Occipital lobe (tissue), 2 donors: Measurements from ENCODE around the gene ZNF304. TPM values are rescaled to one million over a fixed set of nuclear protein-coding genes. Genes with fewer than 3 reads are reported as not detected.
"Not testable (repeated sequence)": the region's sequence is repeated elsewhere in the genome, so short reads cannot be mapped to it uniquely, and the experiment has no call there.

Source experiments
- DNase-seq: peaks from one replicate; lab custom pipeline; 2025; lab: John Stamatoyannopoulos, UW
- total RNA-seq: library from RNA; depleted of rRNA; stranded (reverse); fragments of >200 nt; gene quantifications from one replicate; pipeline ENCODE4 v1.2.3, GENCODE V29; 2014

Gene ZNF304
- total RNA-seq, 1 donor from 2014 or later = 22.1 TPM

DNA sequence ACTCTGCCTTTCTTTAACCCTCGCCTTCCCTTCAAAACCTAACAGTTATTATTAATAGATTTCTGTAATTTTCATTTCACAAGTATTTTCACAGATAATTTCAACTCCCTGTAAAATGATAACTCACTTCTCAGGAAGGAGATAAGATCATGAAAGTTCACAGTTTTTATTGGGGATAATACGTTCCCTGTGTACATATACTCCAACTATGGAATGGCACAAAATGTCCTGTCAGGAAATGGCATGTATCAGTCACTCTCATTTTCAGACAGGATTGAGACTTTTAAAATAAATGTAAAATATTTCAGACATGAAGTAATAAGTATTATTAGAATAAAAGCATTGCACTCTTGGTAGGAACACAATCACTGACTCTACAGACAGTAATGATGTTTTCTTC, 11.3 kb downstream of the ZNF304 start:
- no peak for DNase-seq

DNA sequence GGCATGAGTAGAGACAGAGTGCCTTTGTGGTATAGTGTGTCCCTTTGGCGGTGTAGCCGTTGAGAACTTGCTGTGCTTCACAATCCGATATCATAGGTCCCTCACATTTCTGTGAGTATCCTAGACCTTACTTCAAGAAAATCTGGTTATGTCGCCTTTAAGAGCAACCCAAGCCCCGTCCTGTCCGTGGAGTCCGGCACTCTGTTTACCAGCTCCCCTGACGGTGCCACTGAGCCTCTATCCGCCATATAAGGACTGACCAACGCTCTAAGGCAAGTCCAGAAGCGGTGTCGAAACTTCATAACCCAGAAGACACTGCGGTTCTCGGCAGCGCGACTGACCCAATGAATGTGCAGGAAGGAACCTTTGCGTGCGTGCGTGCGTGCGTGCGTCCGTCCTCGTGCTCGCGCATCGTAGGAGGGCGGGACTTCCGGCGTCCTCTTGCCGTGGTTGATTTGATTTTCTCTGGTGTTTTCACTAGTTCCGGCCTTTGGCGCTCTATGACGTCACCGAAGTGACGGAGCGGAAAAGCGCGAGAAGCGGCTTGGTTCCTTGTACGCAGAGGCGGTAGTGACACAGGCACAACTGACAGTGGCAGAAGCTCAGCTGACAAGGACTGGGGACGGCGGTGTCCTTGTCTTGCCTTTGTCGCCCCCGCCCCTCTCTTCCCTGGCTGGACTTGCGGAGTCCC, 12.1 kb downstream of the ZNF304 start, which contains the start of the genes TRAPPC2B and ZNF547:
TRAPPC2B (plus strand) TSS at position 555 of the 691 bp plus-strand sequence. CDS start 1,283 bp downstream, outside the sequence.
ZNF547 (plus strand) TSS at position 555 of the 691 bp plus-strand sequence. CDS start 5,005 bp downstream, outside the sequence.
- peak; percentile 98 for DNase-seq

DNA sequence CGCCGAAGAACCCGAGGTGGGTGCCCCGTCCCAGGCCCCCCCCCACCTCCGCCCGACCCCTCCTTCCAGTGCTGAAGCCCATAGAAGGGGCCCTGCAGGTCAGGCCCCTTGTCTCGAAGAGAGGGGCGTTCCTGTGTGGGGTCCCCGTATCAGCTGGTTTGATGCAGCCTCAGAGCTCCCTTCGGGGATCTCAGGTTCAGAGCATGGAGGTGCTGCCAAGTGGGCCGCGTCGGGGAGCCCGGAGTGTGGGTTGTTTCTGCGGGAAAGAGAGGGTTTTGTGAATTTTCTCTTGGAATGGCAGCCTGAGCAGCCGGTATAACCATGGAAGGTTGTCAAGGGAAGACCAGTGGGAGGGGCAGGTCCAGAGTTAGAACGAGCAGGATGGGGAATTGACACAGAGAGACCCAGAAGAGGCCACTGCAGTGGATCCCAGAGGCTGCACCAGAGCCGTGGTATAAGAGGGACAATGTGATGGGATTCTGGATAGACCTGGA, 12.7 kb downstream of the ZNF304 start:
- no peak for DNase-seq

DNA sequence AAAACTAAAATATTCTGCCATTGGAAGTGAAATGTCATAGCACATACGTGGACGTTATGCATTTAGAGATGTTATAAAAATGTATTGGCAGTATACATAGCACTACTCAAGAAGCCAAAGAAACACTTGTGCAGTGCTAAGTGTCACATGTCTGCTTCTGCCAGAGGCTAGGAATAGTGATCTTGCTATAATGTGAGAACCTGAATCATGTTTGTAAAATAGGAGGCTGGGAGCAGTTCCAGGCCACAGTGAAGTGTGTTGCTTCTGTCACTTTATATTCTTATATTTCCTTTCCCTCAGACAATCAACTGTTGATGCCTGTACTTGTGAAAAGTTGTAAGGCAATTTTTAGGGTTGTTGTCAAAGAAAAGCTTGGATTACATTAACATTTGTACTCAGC, 15.7 kb downstream of the ZNF304 start:
- DNase-seq = no peak

DNA sequence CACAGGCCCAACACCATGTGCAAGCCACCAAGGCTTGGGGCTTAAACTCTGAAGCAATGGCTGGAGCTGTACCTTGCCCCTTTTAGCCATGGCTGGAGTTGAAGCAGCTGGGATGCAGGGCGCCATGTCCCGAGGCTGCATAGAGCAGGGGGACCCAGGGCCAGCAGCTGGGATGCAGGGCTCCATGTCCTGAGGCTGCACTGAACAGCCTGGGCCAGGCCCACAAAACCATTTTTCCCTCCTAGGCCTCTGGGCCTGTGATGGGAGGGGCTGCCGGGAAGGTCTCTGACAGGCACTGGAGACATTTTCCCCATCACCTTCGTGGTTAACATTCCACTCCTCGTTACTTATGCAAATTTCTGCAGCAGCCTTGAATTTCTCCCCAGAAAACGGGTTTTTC, 23.1 kb downstream of the ZNF304 start:
- DNase-seq = no peak

DNA sequence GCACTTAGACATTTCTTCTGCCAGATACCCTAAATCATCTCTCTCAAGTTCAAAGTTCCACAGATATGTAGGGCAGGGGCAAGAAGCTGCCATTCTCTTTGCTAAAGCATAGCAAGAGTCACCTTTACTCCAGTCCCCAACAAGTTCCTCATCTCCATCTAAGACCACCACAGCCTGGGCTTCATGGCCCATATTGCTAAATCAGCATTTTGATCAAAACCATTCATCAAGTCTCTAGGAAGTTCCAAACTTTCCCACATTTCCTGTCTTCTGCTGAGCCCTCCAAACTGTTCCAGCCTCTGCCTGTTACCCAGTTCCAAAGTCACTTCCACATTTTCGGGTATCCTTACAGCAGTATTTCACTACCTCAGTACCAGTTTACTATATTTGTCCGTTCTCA, 23.6 kb downstream of the ZNF304 start:
- not testable (repeated sequence) for DNase-seq

DNA sequence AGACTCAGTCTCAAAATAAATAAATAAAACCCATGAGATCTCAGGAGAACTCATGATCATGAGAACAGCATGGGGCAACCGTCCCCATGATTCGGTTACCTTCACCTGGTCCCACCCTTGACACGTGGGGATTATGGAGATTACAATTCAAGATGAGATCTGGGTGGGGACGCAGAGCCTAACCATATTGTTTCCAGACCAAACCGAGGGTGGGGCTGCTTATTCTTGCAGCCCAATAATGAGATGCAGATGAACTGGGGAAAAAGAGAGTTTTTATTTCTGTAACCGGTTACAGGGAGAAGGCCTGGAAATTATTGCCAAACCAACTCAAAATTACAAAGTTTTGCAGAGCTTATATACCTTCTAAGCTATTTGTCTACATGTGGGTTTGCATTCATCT, 25.1 kb downstream of the ZNF304 start:
- no peak for DNase-seq

DNA sequence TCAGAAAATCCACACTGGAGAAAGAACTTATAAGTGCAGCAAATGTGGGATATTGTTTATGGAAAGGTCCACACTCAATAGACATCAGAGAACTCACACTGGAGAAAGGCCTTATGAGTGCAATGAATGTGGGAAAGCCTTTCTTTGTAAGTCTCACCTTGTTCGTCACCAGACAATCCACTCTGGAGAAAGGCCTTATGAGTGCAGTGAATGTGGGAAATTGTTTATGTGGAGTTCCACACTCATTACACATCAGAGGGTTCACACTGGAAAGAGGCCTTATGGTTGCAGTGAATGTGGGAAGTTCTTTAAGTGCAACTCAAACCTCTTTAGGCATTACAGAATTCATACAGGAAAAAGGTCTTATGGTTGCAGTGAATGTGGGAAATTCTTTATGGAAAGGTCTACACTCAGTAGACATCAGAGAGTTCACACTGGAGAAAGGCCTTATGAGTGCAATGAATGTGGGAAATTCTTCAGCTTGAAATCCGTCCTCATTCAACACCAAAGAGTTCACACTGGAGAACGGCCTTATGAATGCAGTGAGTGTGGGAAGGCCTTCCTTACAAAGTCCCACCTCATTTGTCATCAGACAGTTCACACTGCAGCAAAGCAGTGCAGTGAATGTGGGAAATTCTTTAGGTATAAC, 26.6 kb downstream of the ZNF304 start:
- no peak for DNase-seq

DNA sequence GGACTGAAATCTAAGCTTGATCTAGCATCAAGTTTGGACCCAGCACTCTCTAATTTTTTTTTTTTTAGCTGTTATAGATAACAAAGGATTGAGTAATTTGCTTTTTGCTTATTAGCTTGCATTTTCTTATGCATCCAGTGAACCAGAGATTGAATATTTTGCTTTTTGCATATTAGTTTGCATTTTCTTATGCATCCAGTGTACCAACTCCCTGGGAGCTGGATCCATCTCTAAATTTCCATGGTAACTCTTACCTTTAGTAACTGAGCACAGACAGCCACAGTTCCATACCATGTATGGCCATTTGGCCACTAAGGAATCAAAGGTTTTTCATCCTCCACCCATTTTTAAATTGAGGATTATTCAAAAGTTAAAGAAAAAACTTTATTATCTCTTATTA, 29.9 kb downstream of the ZNF304 start:
- no peak for DNase-seq

DNA sequence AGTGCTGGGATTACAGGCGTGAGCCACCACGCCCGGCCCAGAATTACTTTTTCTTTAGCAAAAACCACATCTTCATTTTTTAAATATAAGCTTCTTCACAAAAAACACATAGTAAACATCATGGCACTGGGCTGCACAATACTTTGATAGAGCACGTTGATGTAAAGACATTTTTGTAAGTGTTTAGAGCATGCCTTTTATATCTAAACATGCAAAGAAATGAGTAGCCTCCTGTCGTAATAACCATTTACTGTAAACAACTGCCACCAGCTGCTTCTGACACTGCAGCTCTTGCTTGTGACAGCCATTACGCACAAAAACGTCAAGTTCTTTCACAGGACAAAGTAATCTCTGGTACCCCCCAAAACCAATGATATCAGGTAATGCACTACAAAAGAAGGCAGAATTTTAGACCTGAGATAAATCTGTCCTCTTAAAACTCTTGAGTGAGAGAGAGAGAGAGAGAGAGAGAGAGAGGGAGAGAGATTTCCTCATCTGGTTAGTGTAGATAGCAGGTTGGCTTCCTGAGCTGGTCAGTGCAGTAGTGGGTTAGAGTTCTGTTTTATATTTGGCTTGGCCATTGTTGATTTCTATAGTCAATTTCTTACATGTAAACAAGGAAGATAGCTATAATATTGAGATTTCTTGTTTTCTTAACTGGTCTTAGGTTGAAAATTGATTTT, 31.9 kb downstream of the ZNF304 start:
- DNase-seq = no peak

DNA sequence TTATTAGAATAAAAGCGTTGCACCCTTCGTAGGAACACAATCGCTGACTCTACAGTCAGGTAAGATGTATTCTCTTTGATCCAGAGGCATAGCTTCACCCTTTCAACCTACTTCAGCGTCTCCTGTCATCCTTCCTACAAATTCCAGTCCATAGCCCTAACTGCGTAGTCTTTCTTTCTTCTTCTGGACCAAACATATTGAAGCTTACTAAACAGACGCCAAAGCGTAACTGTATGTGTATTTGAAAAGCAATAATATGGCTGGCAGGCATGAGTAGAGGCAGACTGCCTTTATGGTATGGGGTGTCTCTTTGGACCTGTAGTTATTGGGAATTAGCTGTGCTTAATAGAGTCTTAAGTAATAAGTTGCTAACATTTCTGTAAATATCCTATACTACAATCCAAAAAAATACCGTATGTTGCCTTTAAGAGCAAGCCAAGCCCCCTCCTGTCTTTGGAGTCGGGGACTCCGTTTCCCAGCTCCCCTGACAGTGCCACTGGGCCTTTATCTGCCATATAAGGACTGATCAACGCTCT, 38.2 kb downstream of the ZNF304 start:
- DNase-seq = no peak

DNA sequence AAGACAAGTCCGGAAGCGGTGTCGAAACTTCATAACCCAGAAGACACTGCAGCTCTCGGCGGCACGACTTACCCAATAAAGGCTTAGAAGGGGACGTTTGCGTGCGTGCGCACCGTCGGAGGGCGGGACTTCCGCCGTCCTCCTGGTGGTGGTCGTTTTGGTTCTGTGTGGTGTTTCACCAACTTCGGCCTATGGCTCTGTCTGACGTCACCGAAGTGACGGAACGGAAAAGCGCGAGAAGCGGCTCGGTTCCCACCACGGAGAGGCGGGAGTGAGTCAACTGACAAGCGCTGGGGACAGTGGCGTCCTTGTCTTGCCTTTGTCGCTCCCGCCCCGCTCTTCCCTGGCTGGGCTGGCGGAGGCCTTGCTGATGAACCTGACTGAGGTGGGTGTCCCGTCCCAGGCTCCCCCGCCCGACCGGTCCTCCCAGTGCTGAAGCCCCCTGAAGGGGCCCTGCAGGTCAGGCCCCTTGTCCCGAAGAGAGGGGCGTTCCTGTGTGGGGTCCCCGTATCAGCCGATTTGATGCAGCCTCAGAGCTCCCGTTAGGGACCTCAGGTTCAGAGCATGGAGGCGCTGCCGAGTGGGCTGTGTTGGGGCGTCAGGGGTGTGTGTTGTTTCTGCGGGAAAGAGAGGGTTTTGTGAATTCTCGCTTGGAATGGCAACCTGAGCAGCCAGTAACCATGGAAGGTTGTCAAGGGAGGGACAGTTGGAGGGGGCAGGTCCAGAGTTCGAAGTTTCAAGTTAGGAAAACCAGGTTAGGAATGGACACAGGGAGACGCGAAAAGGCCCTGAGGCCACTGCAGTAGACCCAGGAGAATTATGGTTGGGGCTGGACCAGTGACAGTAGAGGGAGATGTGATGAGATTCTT, 38.9 kb downstream of the ZNF304 start, which contains the start of gene ZNF548:
ZNF548 (plus strand) TSS at position 125 of the 869 bp plus-strand sequence; CDS start at position 371, 246 bp downstream.
- peak; percentile 98 for DNase-seq

DNA sequence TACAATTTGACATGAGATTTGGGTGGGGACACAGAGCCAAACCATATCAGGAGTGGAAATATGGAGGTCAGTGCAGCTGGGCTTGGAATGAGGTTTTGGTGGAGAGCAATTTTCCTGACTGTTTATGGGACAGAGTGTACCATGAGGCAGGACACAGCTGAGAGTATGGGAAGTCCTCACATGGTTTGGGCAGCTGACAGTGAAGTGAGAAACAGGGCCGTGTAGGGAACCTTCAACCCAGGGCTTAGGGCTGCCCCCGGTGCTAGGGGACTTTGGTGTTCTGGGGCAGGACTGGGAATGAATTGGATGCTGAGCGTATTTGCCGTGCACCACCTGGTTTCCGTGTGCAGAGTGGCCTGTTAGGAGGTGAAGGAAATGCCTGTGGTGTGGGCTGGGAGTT, 44.6 kb downstream of the ZNF304 start:
- DNase-seq = no peak

DNA sequence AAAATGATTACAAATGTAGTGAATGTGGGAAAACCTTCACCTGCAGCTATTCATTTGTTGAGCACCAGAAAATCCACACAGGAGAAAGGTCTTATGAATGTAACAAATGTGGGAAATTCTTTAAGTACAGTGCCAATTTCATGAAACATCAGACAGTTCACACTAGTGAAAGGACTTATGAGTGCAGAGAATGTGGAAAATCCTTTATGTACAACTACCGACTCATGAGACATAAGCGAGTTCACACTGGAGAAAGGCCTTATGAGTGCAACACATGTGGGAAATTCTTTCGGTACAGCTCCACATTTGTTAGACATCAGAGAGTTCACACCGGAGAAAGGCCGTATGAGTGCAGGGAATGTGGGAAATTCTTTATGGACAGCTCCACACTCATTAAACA, 47.8 kb downstream of the ZNF304 start:
- no peak for DNase-seq

DNA sequence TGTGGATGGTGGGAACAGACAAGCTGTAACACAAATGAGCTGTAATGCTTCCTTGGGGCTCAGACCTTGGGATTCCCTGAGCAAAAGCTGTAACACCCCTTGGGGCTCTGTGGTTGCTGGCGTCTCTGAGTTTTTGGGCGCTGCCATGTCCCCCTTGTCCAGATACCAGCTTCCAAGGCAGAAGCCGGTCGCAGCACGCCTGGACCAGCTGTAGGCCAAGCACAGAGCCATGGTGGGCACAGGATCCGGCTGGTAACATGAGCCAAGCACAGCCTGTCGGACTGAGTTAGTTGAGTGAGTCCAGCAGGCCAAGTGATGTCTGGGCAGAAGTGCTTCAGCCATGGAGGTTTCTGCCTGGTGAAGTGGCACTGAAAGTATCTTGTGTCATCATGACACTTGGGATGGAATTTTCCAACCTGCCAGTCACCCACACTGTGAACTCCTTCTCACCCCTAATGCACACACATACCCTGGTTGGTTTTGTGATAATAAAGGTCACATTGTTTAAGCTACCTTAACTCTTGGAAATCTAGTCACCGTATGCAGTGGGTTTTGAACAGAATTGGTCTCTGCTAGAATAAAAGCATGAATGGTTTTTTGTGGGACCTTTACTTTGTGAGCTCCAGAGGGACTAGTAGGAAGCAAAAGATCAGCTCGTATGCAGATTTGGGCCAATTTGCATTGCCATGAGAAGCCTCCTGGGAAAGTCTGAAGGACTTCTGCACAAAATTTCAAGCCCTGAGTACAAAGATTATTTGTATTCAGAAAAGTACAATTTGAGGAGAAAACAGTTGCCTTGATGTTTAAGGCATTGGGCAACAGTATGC, 52.9 kb downstream of the ZNF304 start:
- no peak for DNase-seq

DNA sequence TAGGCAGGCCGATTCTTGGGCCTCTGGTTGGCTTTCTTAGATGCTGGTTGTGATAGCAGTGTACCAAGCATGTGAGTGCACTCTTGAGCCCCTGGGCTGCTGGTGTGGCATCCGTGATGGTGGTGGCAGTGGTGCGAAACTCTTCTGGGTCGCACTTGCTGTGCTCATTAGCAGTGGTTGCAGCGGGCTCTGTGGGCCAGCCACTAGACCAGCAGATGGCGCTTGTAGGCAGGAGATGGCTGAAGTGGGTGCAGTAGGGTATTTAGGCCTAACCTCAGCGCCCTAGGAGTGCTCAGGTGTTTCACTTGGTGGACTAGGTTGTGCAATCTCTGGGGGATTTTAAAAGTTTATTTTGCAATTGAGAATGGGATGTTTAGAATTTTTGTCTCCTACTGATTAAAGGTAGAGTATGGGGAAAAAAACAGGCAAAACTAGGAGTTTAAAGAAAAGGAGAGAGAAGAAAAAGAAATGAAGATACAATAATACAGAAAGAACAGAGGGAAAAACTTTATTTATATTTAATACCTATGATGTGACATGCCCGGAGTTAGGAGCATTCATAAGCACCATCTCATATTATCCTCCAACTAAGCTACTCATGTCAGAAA, 55.5 kb downstream of the ZNF304 start:
- DNase-seq = no peak
